ENCODE measurements around the gene ETS2. TPM values are rescaled to one million over a fixed set of nuclear protein-coding genes. Genes with fewer than 3 reads are reported as not detected.

The ETS2 gene
- polyA plus RNA-seq, 1 experiment = 18.8 TPM

DNA sequence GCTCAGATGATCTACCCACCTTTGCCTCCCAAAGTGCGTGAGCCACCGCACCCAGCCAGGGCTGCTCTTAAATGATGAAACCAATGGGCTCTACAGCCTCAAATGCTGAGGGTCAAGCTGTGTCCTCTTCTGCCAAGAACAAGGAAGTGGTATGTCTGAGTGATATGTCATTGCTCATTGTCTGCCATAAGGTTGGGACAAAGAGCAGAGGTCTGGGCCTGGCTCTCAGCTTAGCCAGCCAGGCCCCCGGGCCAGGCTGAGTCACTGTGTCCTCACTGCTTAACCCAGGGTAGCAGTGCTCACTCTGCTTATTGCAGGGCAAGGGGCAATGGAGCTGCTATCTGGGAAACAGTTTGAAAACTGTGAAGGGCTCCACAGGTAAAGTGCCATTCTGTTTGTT is 8.3 kb upstream of the ETS2 start:
- H3K4me3 ChIP-seq (ENCODE audit: low read depth, low read length) = no peak overlapping the region
- ChIA-PET CTCF (interaction anchor here (1.2 kb wide), 1 partner anchor 341 kb away, joined by 3 read pairs; no protein-coding TSS in a partner anchor), POLR2A (no interaction called here)
- H3K27me3 ChIP-seq (ENCODE audit: control insufficient read depth, insufficient read depth, low read length) = no peaks in the 10 kb centered on the region
- no peak for TF ChIP-seq CTCF (IDR thresholded peaks at IDR 0.05; ENCODE audit: insufficient read depth, low read depth, low read length)
- DNase-seq (ENCODE audit: low read depth) = no peak
- no peaks in the 10 kb centered on the region for H3K36me3 ChIP-seq (ENCODE audit: control insufficient read depth, insufficient read depth, low read length)

GRCh38 chr21:38798081-38798480 is 7.6 kb upstream of the ETS2 start:
- CTCF ChIA-PET = interaction anchor here (0.6 to 1.2 kb wide), 2 partner anchors 67 to 340 kb away, joined by 3 to 5 read pairs; no protein-coding TSS in a partner anchor

DNA sequence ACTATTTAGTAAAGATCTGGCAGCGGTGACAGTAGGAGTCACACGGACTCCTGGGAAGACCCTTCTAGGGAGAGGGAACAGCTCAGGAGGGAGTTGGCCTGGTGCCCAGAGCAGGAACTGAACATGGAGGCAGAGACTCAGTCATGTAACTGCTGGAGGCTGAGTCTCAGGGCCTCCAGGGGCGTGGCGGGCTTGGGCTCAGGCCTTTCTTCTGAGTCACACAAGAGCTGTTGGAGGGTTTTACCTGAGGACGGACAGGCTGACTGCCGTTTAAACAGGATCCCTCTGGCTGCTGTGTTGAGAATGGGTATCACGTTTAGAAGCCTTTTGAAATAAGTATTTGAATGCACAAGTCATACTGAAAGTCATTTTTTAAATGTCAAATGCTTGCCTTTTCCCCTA is 7.2 kb upstream of the ETS2 start:
- no peak for DNase-seq (ENCODE audit: low read depth)
- ChIA-PET CTCF (interaction anchor here (0.6 kb wide), 1 partner anchor 68 kb away, joined by 5 read pairs; no protein-coding TSS in a partner anchor), POLR2A (no interaction called here)

More at GRCh38 chr21:38798081-38798480, 7.6 kb upstream of the ETS2 start:
- no peak for TF ChIP-seq CTCF (IDR thresholded peaks at IDR 0.05; ENCODE audit: insufficient read depth, low read depth, low read length)
- POLR2A ChIA-PET = no interaction called here
- DNase-seq (ENCODE audit: low read depth) = no peak
- no peaks in the 10 kb centered on the region for H3K27me3 ChIP-seq (ENCODE audit: control insufficient read depth, insufficient read depth, low read length)
- no peaks in the 10 kb centered on the region for H3K36me3 ChIP-seq (ENCODE audit: control insufficient read depth, insufficient read depth, low read length)
- no peak overlapping the region for H3K4me3 ChIP-seq (ENCODE audit: low read depth, low read length)

DNA sequence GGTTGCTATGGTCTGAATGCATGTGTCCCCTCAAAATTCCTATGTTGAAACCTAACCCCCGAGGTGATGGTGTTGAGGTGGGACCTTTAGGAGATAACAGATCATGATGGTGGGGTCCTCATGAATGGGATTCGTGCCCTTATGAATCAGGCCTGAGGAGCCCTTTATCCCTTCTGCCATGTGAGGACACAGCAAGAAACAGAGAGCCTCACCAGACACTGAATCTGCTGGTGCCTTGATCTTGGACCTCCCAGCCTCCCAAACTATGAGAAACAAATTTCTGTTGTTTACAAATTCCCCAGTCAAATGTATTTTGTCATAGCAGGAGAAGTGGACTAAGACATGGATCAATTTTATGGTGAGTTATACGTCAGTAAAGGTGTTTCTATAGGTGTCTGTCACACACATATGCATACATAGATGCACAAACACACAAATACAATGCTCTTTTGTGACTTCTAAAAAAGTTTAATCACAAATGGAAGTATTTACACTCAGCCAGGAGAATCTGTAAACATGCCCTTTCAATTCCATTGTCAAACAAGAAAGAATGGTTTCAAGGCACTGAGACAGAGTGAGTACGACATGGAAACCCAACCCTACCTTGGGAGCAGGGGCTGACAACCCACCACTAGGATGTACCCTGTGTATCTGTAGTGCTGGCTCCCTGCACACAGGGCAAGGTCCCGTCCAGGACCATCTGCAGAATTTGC is 5.5 kb upstream of the ETS2 start:
- no peak for DNase-seq (ENCODE audit: low read depth)
- H3K4me3 ChIP-seq (ENCODE audit: low read depth, low read length) = no peak overlapping the region
- TF ChIP-seq CTCF (IDR thresholded peaks at IDR 0.05; ENCODE audit: insufficient read depth, low read depth, low read length) = no peak
- CTCF ChIA-PET = no interaction called here
- no peaks in the 10 kb centered on the region for H3K27me3 ChIP-seq (ENCODE audit: control insufficient read depth, insufficient read depth, low read length)
- no peaks in the 10 kb centered on the region for H3K36me3 ChIP-seq (ENCODE audit: control insufficient read depth, insufficient read depth, low read length)
- POLR2A ChIA-PET = no interaction called here

More for the DNA sequence above, 7.2 kb upstream of the ETS2 start:
- H3K27me3 ChIP-seq (ENCODE audit: control insufficient read depth, insufficient read depth, low read length) = no peaks in the 10 kb centered on the region
- H3K4me3 ChIP-seq (ENCODE audit: low read depth, low read length) = no peak overlapping the region
- no peaks in the 10 kb centered on the region for H3K36me3 ChIP-seq (ENCODE audit: control insufficient read depth, insufficient read depth, low read length)
- no peak for TF ChIP-seq CTCF (IDR thresholded peaks at IDR 0.05; ENCODE audit: insufficient read depth, low read depth, low read length)

- CTCF ChIA-PET = interaction anchor here (1.7 kb wide), 1 partner anchor 67 kb away, joined by 5 read pairs; no protein-coding TSS in a partner anchor
- POLR2A ChIA-PET = no interaction called here
- H3K36me3 ChIP-seq (ENCODE audit: control insufficient read depth, insufficient read depth, low read length) = no peaks in the 10 kb centered on the region
- H3K27me3 ChIP-seq (ENCODE audit: control insufficient read depth, insufficient read depth, low read length) = no peaks in the 10 kb centered on the region
- no peak for DNase-seq (ENCODE audit: low read depth)
- TF ChIP-seq CTCF (IDR thresholded peaks at IDR 0.05; ENCODE audit: insufficient read depth, low read depth, low read length) = no peak
- H3K4me3 ChIP-seq (ENCODE audit: low read depth, low read length) = no peak overlapping the region
Measured at GRCh38 chr21:38800924-38801744, 4.6 kb upstream of the ETS2 start.
